ENCODE measurements around the gene DIAPH2.

- TF ChIP-seq CTCF (conservative IDR thresholded peaks at IDR 0.05; ENCODE audit: low read depth, low read length) (no peak), EZH2 (IDR thresholded peaks at IDR 0.05; ENCODE audit: borderline replicate concordance, low read depth, low read length, poor library complexity, severe bottlenecking) (no peak)
Measured at GRCh38 chrX:97330151-97330550, 645.5 kb downstream of the DIAPH2 start.
